Thyroid gland (tissue), 4 donors: Measurements from ENCODE around the gene CAPN5.

Source experiments
- POLR2A ChIP-seq, 2 donors: fragments of 450-650 bp; IDR thresholded peaks; one replicate each; pipeline ENCODE4 v1.6.1; 2017; ENCODE audit warnings: antibody characterized with exemption in 2 of 2, mild to moderate bottlenecking in 2 of 2, moderate library complexity in 1 of 2
- TF ChIP-seq, protein P1 (sequence below), 6 experiments: fragments of 200-600 bp in 3 of 6; fragments of 450-650 bp in 3 of 6; sonication (generic) in 3 of 6; IDR thresholded peaks; one replicate each; pipeline ENCODE4 v1.5.1; 2016 to 2019; ENCODE audit warnings: antibody characterized with exemption in 6 of 6, mild to moderate bottlenecking in 2 of 6, inconsistent platforms in 1 of 6, moderate library complexity in 1 of 6

DNA sequence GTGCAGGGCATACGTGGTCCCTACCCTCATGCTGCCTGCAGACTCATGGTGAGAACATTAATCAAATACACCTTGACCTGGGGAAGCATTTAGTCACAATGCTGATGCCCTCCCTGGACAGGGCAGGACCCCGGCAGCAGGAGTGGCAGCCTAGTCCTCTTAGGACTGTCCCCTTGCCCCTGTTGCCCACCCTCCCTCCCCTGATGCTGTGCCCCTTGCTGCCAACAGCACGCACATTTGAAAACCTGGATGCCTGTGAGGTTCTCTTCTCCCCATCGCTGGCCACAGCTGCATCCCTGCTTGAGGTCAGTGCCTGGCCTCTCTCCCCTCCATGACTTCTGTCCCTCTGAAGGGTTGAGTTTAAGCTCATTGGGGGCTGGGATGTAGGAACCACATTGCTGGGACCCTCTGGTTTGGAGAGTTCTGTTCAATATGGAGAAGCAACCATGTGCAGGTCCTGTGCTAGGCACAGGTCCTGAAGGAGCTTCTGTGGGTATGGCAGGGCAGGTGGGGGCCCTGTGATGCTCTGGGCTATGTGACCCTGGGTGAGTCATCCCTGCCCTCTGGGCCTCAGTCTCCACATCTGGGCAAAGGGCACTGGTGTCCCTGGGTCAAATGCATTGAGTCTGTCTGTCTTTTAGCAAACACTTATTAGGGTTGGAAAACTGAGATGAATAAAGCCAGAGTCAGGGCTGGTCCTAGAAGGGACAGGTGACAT, 92.6 kb downstream of the CAPN5 start:
- TF ChIP-seq, protein P1, sequence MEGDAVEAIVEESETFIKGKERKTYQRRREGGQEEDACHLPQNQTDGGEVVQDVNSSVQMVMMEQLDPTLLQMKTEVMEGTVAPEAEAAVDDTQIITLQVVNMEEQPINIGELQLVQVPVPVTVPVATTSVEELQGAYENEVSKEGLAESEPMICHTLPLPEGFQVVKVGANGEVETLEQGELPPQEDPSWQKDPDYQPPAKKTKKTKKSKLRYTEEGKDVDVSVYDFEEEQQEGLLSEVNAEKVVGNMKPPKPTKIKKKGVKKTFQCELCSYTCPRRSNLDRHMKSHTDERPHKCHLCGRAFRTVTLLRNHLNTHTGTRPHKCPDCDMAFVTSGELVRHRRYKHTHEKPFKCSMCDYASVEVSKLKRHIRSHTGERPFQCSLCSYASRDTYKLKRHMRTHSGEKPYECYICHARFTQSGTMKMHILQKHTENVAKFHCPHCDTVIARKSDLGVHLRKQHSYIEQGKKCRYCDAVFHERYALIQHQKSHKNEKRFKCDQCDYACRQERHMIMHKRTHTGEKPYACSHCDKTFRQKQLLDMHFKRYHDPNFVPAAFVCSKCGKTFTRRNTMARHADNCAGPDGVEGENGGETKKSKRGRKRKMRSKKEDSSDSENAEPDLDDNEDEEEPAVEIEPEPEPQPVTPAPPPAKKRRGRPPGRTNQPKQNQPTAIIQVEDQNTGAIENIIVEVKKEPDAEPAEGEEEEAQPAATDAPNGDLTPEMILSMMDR (IDR thresholded peaks at IDR 0.05), result no peak
- no peak for TF ChIP-seq POLR2A (IDR thresholded peaks at IDR 0.05)
